H1 (cell line): ENCODE data around the gene IP6K3. TPM values are rescaled to one million over a fixed set of nuclear protein-coding genes. Genes with fewer than 3 reads are reported as not detected.

Experiments used
- CTCF ChIA-PET: fragments of 300-600 bp; sonication (Branson Sonifier 250); formaldehyde crosslinking; loops from one replicate; lab custom pipeline; 2021; ENCODE audit not compliant: partially characterized antibody; lab: Charles Lee
- POLR2A ChIA-PET: fragments of 300-600 bp; sonication (Branson Sonifier 250); formaldehyde crosslinking; loops from one replicate; lab custom pipeline; 2021; ENCODE audit warnings: inconsistent platforms; ENCODE audit not compliant: partially characterized antibody; lab: Charles Lee
- DNase-seq, 2 experiments: peaks; one replicate each; pipeline versions ENCODE4 v3.0.0 to v3.0.0-alpha.2; 2010 to 2022; ENCODE audit warnings: low spot score in 2 of 2, low read depth in 1 of 2, mixed read lengths in 1 of 2
- FAIRE-seq: peaks from 2 replicates; lab custom pipeline; 2011; peaks lifted over from hg19 to GRCh38; lab: Jason Lieb, UNC
- H2AFZ ChIP-seq: 2 replicates; pipeline ENCODE4 v1.8.1; 2012; ENCODE audit warnings: low read length, inconsistent platforms
- H2AK5ac ChIP-seq: 2 replicates; pipeline ENCODE4 v1.6.1; 2013; ENCODE audit warnings: low read depth, low read length
- H2BK120ac ChIP-seq: replicated peaks from 2 replicates; pipeline ENCODE3; 2013; ENCODE audit warnings: low read depth, low read length, inconsistent platforms
- H2BK12ac ChIP-seq: 2 replicates; pipeline ENCODE4 v1.6.1; 2013; ENCODE audit warnings: low read depth, low read length
- H2BK15ac ChIP-seq: 2 replicates; pipeline ENCODE4 v1.6.1; 2013; ENCODE audit warnings: low read length
- H2BK20ac ChIP-seq: 2 replicates; pipeline ENCODE4 v1.6.1; 2013; ENCODE audit warnings: low read length
- H2BK5ac ChIP-seq: 2 replicates; pipeline ENCODE4 v1.6.1; 2013; ENCODE audit warnings: low read depth, low read length
- H3K14ac ChIP-seq: 2 replicates; pipeline ENCODE4 v1.6.1; 2013; ENCODE audit warnings: inconsistent platforms; ENCODE audit not compliant: insufficient read length
- H3K18ac ChIP-seq: 2 replicates; pipeline ENCODE4 v1.6.1; 2013; ENCODE audit warnings: low read length; ENCODE audit errors: extremely low read depth
- H3K23ac ChIP-seq: 2 replicates; pipeline ENCODE4 v1.6.1; 2013; ENCODE audit warnings: inconsistent platforms; ENCODE audit not compliant: insufficient read length
- H3K23me2 ChIP-seq: 2 replicates; pipeline ENCODE4 v1.6.1; 2013; ENCODE audit warnings: low read depth, low read length
- H3K27ac ChIP-seq: 2 replicates; pipeline ENCODE4 v1.6.1; 2011; ENCODE audit warnings: low read depth, low read length, inconsistent platforms
- H3K27me3 ChIP-seq, 4 experiments: replicated peaks in 1 of 4; 1 replicate in 1 of 4; 2 replicates in 3 of 4; pipeline versions ENCODE4 v1.6.1 to v1.8.1; 2011 to 2013; ENCODE audit warnings: low read length in 3 of 4, mild to moderate bottlenecking in 3 of 4, inconsistent platforms in 2 of 4, mixed read lengths in 2 of 4, moderate library complexity in 1 of 4; ENCODE audit not compliant: control insufficient read depth in 3 of 4, insufficient read depth in 3 of 4; ENCODE audit errors: extremely low read depth in 1 of 4
- H3K36me3 ChIP-seq, 4 experiments: 2 replicates each; pipeline versions ENCODE4 v1.6.1 to v1.8.1; 2011 to 2013; ENCODE audit warnings: mild to moderate bottlenecking in 4 of 4, low read length in 3 of 4, moderate library complexity in 2 of 4, control low read depth in 1 of 4, inconsistent platforms in 1 of 4; ENCODE audit not compliant: insufficient read depth in 4 of 4, control insufficient read depth in 2 of 4
- H3K4ac ChIP-seq: replicated peaks from 2 replicates; pipeline ENCODE3; 2013; ENCODE audit warnings: low read length, low read depth, mixed read lengths, inconsistent platforms; ENCODE audit not compliant: insufficient read length
- H3K4me1 ChIP-seq, 4 experiments: replicated peaks in 1 of 4; 1 replicate in 1 of 4; 2 replicates in 3 of 4; pipeline versions ENCODE4 v1.6.1 to v1.8.1; 2011 to 2013; ENCODE audit warnings: low read length in 3 of 4, inconsistent platforms in 2 of 4, mixed read lengths in 1 of 4; ENCODE audit not compliant: insufficient read depth in 4 of 4, control insufficient read depth in 3 of 4
- H3K4me2 ChIP-seq, 2 experiments: 2 replicates each; pipeline versions ENCODE4 v1.6.1 to v1.8.1; 2011 to 2013; ENCODE audit warnings: low read depth in 2 of 2, low read length in 2 of 2, control low read depth in 1 of 2, inconsistent platforms in 1 of 2, mild to moderate bottlenecking in 1 of 2; ENCODE audit not compliant: insufficient read depth in 1 of 2
- H3K4me3 ChIP-seq, 4 experiments: fragments of 200-600, 300-600 bp in 1 of 4; sonication (generic), shearing (Covaris generic), sonication (Bioruptor Twin) in 1 of 4; 2 replicates each; pipeline versions ENCODE4 v1.5.1 to v1.8.1; 2011 to 2016; ENCODE audit warnings: low read length in 4 of 4, low read depth in 3 of 4, control low read depth in 2 of 4, inconsistent platforms in 2 of 4, mild to moderate bottlenecking in 2 of 4, mixed read lengths in 1 of 4, moderate library complexity in 1 of 4; ENCODE audit not compliant: insufficient read depth in 2 of 4; ENCODE audit errors: extremely low read depth in 1 of 4
- H3K56ac ChIP-seq: replicated peaks from 2 replicates; pipeline ENCODE3; 2013; ENCODE audit warnings: low read depth, mild to moderate bottlenecking, mixed read lengths, low read length, inconsistent platforms; ENCODE audit not compliant: insufficient read length
- H3K79me1 ChIP-seq: 2 replicates; pipeline ENCODE4 v1.6.1; 2013; ENCODE audit warnings: low read depth, low read length, control low read depth
- H3K79me2 ChIP-seq, 2 experiments: 2 replicates each; pipeline versions ENCODE4 v1.6.1 to v1.8.1; 2012 to 2013; ENCODE audit warnings: low read length in 2 of 2, mild to moderate bottlenecking in 2 of 2, inconsistent platforms in 1 of 2; ENCODE audit not compliant: insufficient read depth in 2 of 2, control insufficient read depth in 1 of 2
- H3K9ac ChIP-seq, 4 experiments: replicated peaks in 1 of 4; 1 replicate in 1 of 4; 2 replicates in 3 of 4; pipeline versions ENCODE4 v1.6.1 to v1.8.1; 2011 to 2013; ENCODE audit warnings: low read depth in 3 of 4, low read length in 3 of 4, control low read depth in 2 of 4, mild to moderate bottlenecking in 2 of 4, moderate library complexity in 2 of 4, inconsistent platforms in 1 of 4; ENCODE audit errors: extremely low read depth in 1 of 4
- H3K9me3 ChIP-seq, 2 experiments: 2 replicates each; pipeline versions ENCODE4 v1.6.1 to v1.8.1; 2012 to 2013; ENCODE audit warnings: mild to moderate bottlenecking in 2 of 2, moderate library complexity in 2 of 2, control low read depth in 1 of 2, inconsistent platforms in 1 of 2, low read depth in 1 of 2, low read length in 1 of 2, mixed read lengths in 1 of 2; ENCODE audit not compliant: insufficient read depth in 2 of 2
- H4K20me1 ChIP-seq, 2 experiments: replicated peaks in 1 of 2; 2 replicates each; pipeline versions ENCODE3 to v1.8.1; 2011 to 2013; ENCODE audit warnings: inconsistent platforms in 2 of 2, low read length in 2 of 2, mild to moderate bottlenecking in 1 of 2; ENCODE audit not compliant: insufficient read depth in 2 of 2, control insufficient read depth in 1 of 2
- H4K5ac ChIP-seq: 2 replicates; pipeline ENCODE4 v1.6.1; 2013; ENCODE audit warnings: low read length, low read depth, mixed read lengths, inconsistent platforms; ENCODE audit not compliant: insufficient read length
- H4K8ac ChIP-seq: 2 replicates; pipeline ENCODE4 v1.8.0; 2013; ENCODE audit warnings: mild to moderate bottlenecking, moderate library complexity, low read length, inconsistent platforms; ENCODE audit not compliant: insufficient read depth; ENCODE audit errors: extremely low read depth
- H4K91ac ChIP-seq: replicated peaks from 2 replicates; pipeline ENCODE3; 2013; ENCODE audit warnings: low read length, mixed read lengths, inconsistent platforms; ENCODE audit not compliant: insufficient read length
- POU5F1 ChIP-seq: IDR thresholded peaks from 2 replicates; pipeline ENCODE4 v1.6.1; 2011; ENCODE audit warnings: low read depth, mild to moderate bottlenecking, low read length, moderate library complexity
- WGBS, 2 experiments: shearing (Covaris generic) in 1 of 2; methylation state at CpG; one replicate each; pipeline versions ENCODE4 v1.1.6 to v1.1.7; 2013 to 2015; ENCODE audit warnings: low lambda C conversion rate in 2 of 2, mixed read lengths in 2 of 2, inconsistent platforms in 1 of 2, low coverage in 1 of 2, missing lambda C conversion rate in 1 of 2; ENCODE audit not compliant: insufficient replicate concordance in 2 of 2, insufficient coverage in 1 of 2, insufficient read length in 1 of 2; ENCODE audit errors: extremely low coverage in 1 of 2, missing lambda C conversion rate in 1 of 2; 5-methylcytosine and 5-hydroxymethylcytosine counted together
- polyA plus RNA-seq, 7 experiments: library from polyadenylated mRNA; depleted of rRNA in 3 of 7; stranded (reverse) in 5 of 7; unstranded in 2 of 7; fragments of >200 nt in 5 of 7; fragments of 200-250 nt in 2 of 7; gene quantifications; 1 replicate in 5 of 7; 2 replicates in 1 of 7; 4 replicates in 1 of 7; pipeline versions ENCODE4 v1.2.1 to v1.2.3, GENCODE V29; 2011 to 2013; ENCODE audit warnings: missing spikeins in 2 of 7, mixed read lengths in 2 of 7
- total RNA-seq: library from RNA; stranded (reverse); fragmentation: NEBNext Ultra II Directional; extraction: Animal tissue kit (Norgen Biotek cat#: 25700); gene quantifications from 2 replicates; pipeline ENCODE4 v1.2.1, GENCODE V29; 2021
- TF ChIP-seq, protein P1 (sequence below): IDR thresholded peaks from 2 replicates; pipeline ENCODE4 v1.6.1; 2011; ENCODE audit warnings: low read depth, mild to moderate bottlenecking, low read length; ENCODE audit not compliant: insufficient read depth

The IP6K3 gene
- total and polyA plus RNA-seq, 2 of the 8 experiments (the other 6 are each of a cell fraction or from before 2014, with no cell fraction given): 0.22 to 0.73 TPM

DNA sequence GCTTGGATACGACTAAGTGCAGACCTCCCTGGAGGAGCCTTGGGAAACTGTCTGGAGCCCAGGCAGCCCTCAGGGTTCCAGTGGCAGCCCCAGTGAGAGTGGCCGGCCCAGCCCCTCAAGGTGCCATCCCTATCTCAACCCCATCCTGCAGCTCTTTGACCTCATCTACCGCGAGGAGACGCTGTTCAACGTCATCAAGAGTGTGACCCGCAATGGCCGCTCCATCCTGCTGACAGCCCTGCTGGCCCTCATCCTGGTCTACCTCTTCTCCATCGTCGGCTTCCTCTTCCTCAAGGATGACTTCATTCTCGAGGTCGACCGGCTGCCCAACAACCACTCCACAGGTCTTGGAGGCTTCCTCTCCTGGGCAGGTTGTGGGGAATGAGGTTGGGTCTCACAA is 55.9 kb downstream of the IP6K3 start:
- no peak overlapping the region for H3K56ac ChIP-seq
- no peak overlapping the region for H2BK5ac ChIP-seq
- H4K91ac ChIP-seq: no peak overlapping the region
- H3K18ac ChIP-seq: no peak overlapping the region
- H3K36me3 ChIP-seq: peaks cover 16 to 51% (median 42%) of the 10 kb centered on the region in 4 experiments
- H2AK5ac ChIP-seq: no peak overlapping the region
- no peak overlapping the region for H3K14ac ChIP-seq
- no peaks in the 10 kb centered on the region for H3K23me2 ChIP-seq
- no peak overlapping the region for H2AFZ ChIP-seq
- H3K9me3 ChIP-seq: no peaks in the 10 kb centered on the region
- no peak overlapping the region for H3K4ac ChIP-seq
- H2BK15ac ChIP-seq: no peak overlapping the region
- no peak overlapping the region for H2BK20ac ChIP-seq
- no peak overlapping the region for H3K9ac ChIP-seq
- H3K4me2 ChIP-seq: no peak overlapping the region
- ChIA-PET POLR2A (interaction anchor here (0.8 to 1.8 kb wide), 6 partner anchors 10 to 20 kb away, joined by 3 to 7 read pairs (median 4); partner anchors contain the start of gene UQCC2), CTCF (interaction anchor here (1.2 to 2.2 kb wide), 6 partner anchors 10 to 108 kb away, joined by 3 to 11 read pairs (median 6); no protein-coding TSS in a partner anchor)
- H2BK120ac ChIP-seq: no peak overlapping the region
- no peaks in the 10 kb centered on the region for H3K27me3 ChIP-seq
- no peaks in the 10 kb centered on the region for H3K79me2 ChIP-seq
- no peak overlapping the region for H3K4me3 ChIP-seq
- no peak for DNase-seq
- FAIRE-seq: no peak
- H3K4me1 ChIP-seq: peaks cover 0 to 5% (median 1%) of the 10 kb centered on the region in 4 experiments; a peak in 3 of 7 replicates
- peaks cover 4 to 8% of the 10 kb centered on the region in 2 experiments for H4K20me1 ChIP-seq
- no peak overlapping the region for H4K5ac ChIP-seq
- H2BK12ac ChIP-seq: no peak overlapping the region
- H4K8ac ChIP-seq: no peak overlapping the region
- no peak overlapping the region for H3K23ac ChIP-seq
- no peaks in the 10 kb centered on the region for H3K79me1 ChIP-seq
- WGBS, 2 experiments: 97% methylated on average over 13 of the region's 13 CpGs; no CpG with 5 or more reads in 1 of the 2 experiments
- no peak overlapping the region; the same call in 1 of the 2 replicates for H3K27ac ChIP-seq
- TF ChIP-seq, protein P1, sequence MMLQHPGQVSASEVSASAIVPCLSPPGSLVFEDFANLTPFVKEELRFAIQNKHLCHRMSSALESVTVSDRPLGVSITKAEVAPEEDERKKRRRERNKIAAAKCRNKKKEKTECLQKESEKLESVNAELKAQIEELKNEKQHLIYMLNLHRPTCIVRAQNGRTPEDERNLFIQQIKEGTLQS: no peak
- no peak for TF ChIP-seq POU5F1
